ACC112 (cell line): Measurements from ENCODE around the gene LRP5.

Source experiments
- H2AFZ ChIP-seq: fragments of 200-600 bp; sonication (generic); one replicate; pipeline ENCODE4 v1.6.0; 2017; ENCODE audit warnings: antibody characterized with exemption, low read length; ENCODE audit not compliant: unreplicated experiment
- H3K27ac ChIP-seq: fragments of 200-600 bp; sonication (generic); 2 replicates; pipeline ENCODE4 v1.5.1; 2014; ENCODE audit warnings: low read depth, mild to moderate bottlenecking, antibody characterized with exemption, low read length, moderate library complexity
- H3K27me3 ChIP-seq: fragments of 200-600 bp; sonication (generic); 2 replicates; pipeline ENCODE4 v1.6.1; 2014; ENCODE audit warnings: mild to moderate bottlenecking, antibody characterized with exemption, low read length, moderate library complexity, mixed read lengths; ENCODE audit not compliant: insufficient read depth
- H3K36me3 ChIP-seq: fragments of 200-600 bp; sonication (generic); 2 replicates; pipeline ENCODE4 v1.6.1; 2016; ENCODE audit warnings: mild to moderate bottlenecking, antibody characterized with exemption, low read length, moderate library complexity, mixed read lengths; ENCODE audit not compliant: insufficient read depth
- H3K4me1 ChIP-seq: fragments of 200-600 bp; sonication (generic); one replicate; pipeline ENCODE4 v1.6.1; 2016; ENCODE audit warnings: low read length, mixed read lengths; ENCODE audit not compliant: insufficient read depth, unreplicated experiment, control insufficient read depth
- H3K4me3 ChIP-seq: fragments of 200-600 bp; sonication (generic); 2 replicates; pipeline ENCODE4 v1.5.1; 2014; ENCODE audit warnings: mild to moderate bottlenecking, low read depth, low read length
- H3K79me2 ChIP-seq: fragments of 200-600 bp; sonication (generic); one replicate; pipeline ENCODE4 v1.6.0; 2016; ENCODE audit warnings: low read length; ENCODE audit not compliant: control insufficient read depth, unreplicated experiment, insufficient read depth

The LRP5 gene

GRCh38 chr11:68372625-68373024 is 60.2 kb downstream of the LRP5 start:
- H3K4me3 ChIP-seq: no peak overlapping the region
- peaks cover 4% of the 10 kb centered on the region for H3K4me1 ChIP-seq
- H3K27me3 ChIP-seq: no peaks in the 10 kb centered on the region
- H2AFZ ChIP-seq: no peak overlapping the region
- no peaks in the 10 kb centered on the region for H3K36me3 ChIP-seq
- H3K27ac ChIP-seq: no peak overlapping the region
- no peaks in the 10 kb centered on the region for H3K79me2 ChIP-seq

- H3K36me3 ChIP-seq: no peaks in the 10 kb centered on the region
- H3K27me3 ChIP-seq: no peaks in the 10 kb centered on the region
- H3K27ac ChIP-seq: no peak overlapping the region
- no peak overlapping the region for H2AFZ ChIP-seq
- peaks cover 4% of the 10 kb centered on the region for H3K4me1 ChIP-seq
- H3K79me2 ChIP-seq: no peaks in the 10 kb centered on the region
- no peak overlapping the region for H3K4me3 ChIP-seq
Measured at GRCh38 chr11:68373189-68373814, 60.9 kb downstream of the LRP5 start.

DNA sequence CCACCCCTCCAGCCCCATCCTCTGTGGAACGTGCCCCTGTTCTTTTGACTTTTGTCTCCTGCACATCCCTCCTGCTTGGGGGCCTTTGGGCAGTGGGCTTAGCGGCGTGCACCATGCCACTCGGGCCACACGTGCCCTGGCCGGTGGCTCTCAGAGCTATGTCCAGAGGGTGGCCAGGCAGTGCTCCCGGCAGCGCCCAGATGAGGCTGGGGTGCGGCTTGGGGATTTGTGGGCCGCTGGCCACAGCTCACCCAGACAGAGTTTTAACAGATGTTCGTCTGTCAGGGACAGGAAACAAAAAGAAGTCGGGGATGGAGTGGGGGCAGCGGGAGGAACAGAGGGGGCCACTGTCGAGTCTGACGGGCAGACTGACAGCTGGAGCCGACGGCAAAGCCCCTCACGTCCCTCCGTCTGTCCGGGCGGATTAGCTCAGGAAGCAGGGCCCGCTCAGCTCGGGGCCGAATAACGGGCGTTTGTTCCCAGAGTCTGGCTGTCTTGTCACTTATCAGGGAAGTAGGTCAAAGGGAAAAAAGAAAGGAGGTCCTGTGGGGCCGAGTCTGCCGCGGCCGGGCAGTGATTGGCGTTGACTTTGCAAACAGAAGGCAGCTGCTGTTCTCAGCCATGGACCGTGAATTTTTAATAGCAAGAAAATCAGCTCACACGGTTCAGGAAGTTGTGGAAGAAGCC is 61.6 kb downstream of the LRP5 start:
- H3K36me3 ChIP-seq: no peaks in the 10 kb centered on the region
- H2AFZ ChIP-seq: no peak overlapping the region
- H3K4me3 ChIP-seq: no peak overlapping the region
- H3K27ac ChIP-seq: no peak overlapping the region
- no peaks in the 10 kb centered on the region for H3K27me3 ChIP-seq
- no peaks in the 10 kb centered on the region for H3K79me2 ChIP-seq
- peaks cover 4% of the 10 kb centered on the region for H3K4me1 ChIP-seq

DNA sequence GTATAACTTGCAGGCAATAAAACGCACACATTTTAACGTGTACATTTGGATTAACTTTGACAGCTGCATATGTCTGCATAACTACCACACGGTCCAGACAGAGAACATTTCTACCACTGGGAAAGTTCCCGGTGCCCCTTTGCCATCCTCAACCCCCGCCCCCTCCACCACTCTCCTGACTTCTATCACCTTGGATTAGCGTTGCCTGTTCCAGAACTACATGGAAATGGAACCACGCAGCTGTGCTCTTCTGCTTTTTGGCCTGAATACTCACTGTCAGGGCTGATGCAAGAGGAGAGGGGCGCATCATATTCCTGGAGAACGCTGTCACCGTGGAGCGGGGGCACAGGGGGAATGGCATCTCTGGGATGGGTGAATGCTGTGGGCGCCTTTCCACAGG is 62.1 kb downstream of the LRP5 start:
- no peak overlapping the region for H3K27ac ChIP-seq
- H2AFZ ChIP-seq: no peak overlapping the region
- no peak overlapping the region for H3K4me3 ChIP-seq
- H3K36me3 ChIP-seq: no peaks in the 10 kb centered on the region
- no peaks in the 10 kb centered on the region for H3K79me2 ChIP-seq
- peaks cover 4% of the 10 kb centered on the region for H3K4me1 ChIP-seq
- no peaks in the 10 kb centered on the region for H3K27me3 ChIP-seq

DNA sequence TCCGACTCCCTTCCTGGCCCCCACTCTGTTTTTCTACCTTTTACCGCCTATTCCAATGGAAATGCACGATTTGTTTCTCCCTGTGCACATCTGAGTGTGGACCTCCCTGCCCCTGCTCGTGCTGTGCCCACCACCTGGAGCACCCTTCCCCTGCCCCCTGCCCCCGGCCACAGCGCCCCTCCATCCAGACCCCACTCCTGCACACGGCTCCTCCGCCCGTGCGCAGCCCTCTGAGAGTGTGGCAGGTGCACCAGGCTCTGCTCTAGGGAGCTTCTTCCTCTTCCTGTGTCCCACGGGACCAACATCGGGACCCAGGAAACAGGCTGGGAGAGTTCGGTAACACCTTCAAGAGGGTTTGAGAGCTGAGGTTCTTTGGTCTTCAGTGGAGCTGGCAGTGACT is 62.9 kb downstream of the LRP5 start:
- H3K27ac ChIP-seq: no peak overlapping the region
- H2AFZ ChIP-seq: no peak overlapping the region
- peaks cover 7% of the 10 kb centered on the region for H3K4me1 ChIP-seq
- no peak overlapping the region for H3K4me3 ChIP-seq
- no peaks in the 10 kb centered on the region for H3K36me3 ChIP-seq
- no peaks in the 10 kb centered on the region for H3K27me3 ChIP-seq
- no peaks in the 10 kb centered on the region for H3K79me2 ChIP-seq

DNA sequence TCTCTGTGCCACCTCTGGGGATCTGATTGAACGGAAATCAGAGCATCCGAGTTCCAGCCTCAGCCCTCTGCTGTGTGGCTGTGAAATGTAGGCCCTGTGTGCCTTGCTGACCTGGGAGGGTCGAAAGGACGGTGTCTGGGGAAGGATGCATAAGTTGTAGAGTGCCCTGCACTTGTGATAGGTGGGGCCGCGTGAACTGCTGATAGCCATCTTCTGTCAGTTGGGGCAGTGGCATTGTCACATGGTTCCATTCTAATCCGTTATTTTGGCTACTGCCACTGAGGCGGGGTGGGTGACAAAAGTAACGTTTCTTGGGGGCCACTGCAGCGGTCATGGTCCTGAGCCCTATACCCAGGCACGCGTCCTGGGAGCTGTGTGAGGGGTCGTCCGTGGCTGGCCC is 63.4 kb downstream of the LRP5 start:
- Histone ChIP-seq H3K36me3 (no peaks in the 10 kb centered on the region), H3K79me2 (no peaks in the 10 kb centered on the region), H3K4me1 (peaks cover 7% of the 10 kb centered on the region), H3K27me3 (no peaks in the 10 kb centered on the region), H2AFZ (no peak overlapping the region), H3K27ac (no peak overlapping the region), H3K4me3 (no peak overlapping the region)

DNA sequence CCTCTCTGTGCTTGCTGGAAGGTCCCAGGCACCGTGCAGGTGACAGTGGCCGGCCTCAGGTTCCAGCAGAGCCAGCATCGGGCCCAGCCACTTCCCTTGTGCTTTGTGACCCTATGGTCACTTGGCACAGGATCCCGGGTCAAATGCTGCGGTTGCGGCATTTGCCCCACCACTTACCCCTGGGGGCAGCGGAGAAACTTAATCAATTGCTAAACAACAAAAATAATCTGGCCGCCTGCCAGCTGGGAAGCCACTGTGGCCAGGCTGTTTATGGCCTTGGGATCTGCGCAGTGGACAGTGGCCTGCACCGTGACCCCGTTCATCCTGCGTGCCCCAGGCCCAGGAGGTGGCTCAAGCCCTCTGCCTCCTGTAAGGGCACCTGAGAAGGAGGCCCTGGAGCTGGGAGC is 65.0 kb downstream of the LRP5 start:
- Histone ChIP-seq H3K36me3 (no peaks in the 10 kb centered on the region), H3K79me2 (no peaks in the 10 kb centered on the region), H3K27ac (no peak overlapping the region), H3K4me1 (peaks cover 7% of the 10 kb centered on the region), H3K4me3 (no peak overlapping the region), H2AFZ (no peak overlapping the region), H3K27me3 (no peaks in the 10 kb centered on the region)

- H3K4me3 ChIP-seq: no peak overlapping the region
- no peak overlapping the region for H3K27ac ChIP-seq
- H3K4me1 ChIP-seq: peaks cover 3% of the 10 kb centered on the region
- H3K79me2 ChIP-seq: no peaks in the 10 kb centered on the region
- no peaks in the 10 kb centered on the region for H3K27me3 ChIP-seq
- no peak overlapping the region for H2AFZ ChIP-seq
- H3K36me3 ChIP-seq: no peaks in the 10 kb centered on the region
Measured at GRCh38 chr11:68379206-68379605, 66.8 kb downstream of the LRP5 start.

- Histone ChIP-seq H3K4me3 (no peak overlapping the region), H3K27me3 (no peaks in the 10 kb centered on the region), H3K79me2 (no peaks in the 10 kb centered on the region), H3K27ac (no peak overlapping the region), H3K4me1 (peaks cover 3% of the 10 kb centered on the region), H3K36me3 (no peaks in the 10 kb centered on the region), H2AFZ (no peak overlapping the region)
Measured at GRCh38 chr11:68380786-68381622, 68.6 kb downstream of the LRP5 start.

DNA sequence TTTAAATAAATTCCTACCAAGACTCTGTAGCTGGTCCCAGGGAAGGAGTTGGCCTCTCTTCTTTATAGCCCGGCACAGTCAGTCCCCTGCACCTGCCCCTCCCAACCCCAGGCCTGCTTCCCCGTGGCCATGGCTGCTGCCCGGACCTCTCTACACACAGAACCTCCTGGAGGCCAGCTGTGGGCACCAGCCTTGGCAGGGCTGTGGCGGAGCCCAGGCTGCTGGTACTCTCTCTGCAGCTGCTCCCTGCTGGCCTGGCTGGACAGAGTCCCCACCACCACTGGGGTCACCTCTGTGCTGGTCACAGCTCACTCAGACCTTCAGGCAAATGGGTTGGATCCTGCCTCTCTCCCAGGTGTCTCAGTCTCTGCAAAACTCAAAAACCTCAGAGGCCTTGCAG is 69.3 kb downstream of the LRP5 start:
- H3K27ac ChIP-seq: no peak overlapping the region
- H3K79me2 ChIP-seq: no peaks in the 10 kb centered on the region
- H3K4me1 ChIP-seq: peaks cover 3% of the 10 kb centered on the region
- H3K4me3 ChIP-seq: no peak overlapping the region
- H3K36me3 ChIP-seq: no peaks in the 10 kb centered on the region
- H3K27me3 ChIP-seq: no peaks in the 10 kb centered on the region
- no peak overlapping the region for H2AFZ ChIP-seq
